Esophagus muscularis mucosa (tissue), 4 donors: Measurements from ENCODE around the gene ARFRP1. TPM values are rescaled to one million over a fixed set of nuclear protein-coding genes. Genes with fewer than 3 reads are reported as not detected.

Source experiments
- DNase-seq: peaks from one replicate; pipeline ENCODE4 v3.0.0-alpha.2; 2017; ENCODE audit errors: extremely low spot score
- H3K27ac ChIP-seq, 4 donors: fragments of 200-600 bp; sonication (generic); replicated peaks in 1 of 4; 1 replicate in 3 of 4; 2 replicates in 1 of 4; pipeline ENCODE4 v1.5.1; 2016 to 2019; ENCODE audit warnings: mild to moderate bottlenecking in 1 of 4
- H3K27me3 ChIP-seq, 4 donors: fragments of 200-600 bp; sonication (generic); one replicate each; pipeline versions ENCODE4 v1.5.1 to v1.6.0; 2016 to 2019
- H3K36me3 ChIP-seq, 4 donors: fragments of 200-600 bp; sonication (generic); one replicate each; pipeline ENCODE4 v1.5.1; 2016 to 2019
- H3K4me1 ChIP-seq, 4 donors: fragments of 200-600 bp; sonication (generic); one replicate each; pipeline ENCODE4 v1.5.1; 2016 to 2019
- H3K4me3 ChIP-seq, 4 donors: fragments of 200-600 bp; sonication (generic); 1 replicate in 2 of 4; 2 replicates in 2 of 4; pipeline ENCODE4 v1.5.1; 2016 to 2019; ENCODE audit warnings: mild to moderate bottlenecking in 4 of 4, moderate library complexity in 1 of 4
- H3K9me3 ChIP-seq, 4 donors: fragments of 200-600 bp; sonication (generic); 1 replicate in 3 of 4; 2 replicates in 1 of 4; pipeline ENCODE4 v1.5.1; 2016 to 2019
- EP300 ChIP-seq: sonication (generic); formaldehyde crosslinking; IDR thresholded peaks from one replicate; pipeline ENCODE4 v1.6.1; 2017; ENCODE audit warnings: antibody characterized with exemption
- POLR2A ChIP-seq: fragments of 450-650 bp; IDR thresholded peaks from one replicate; pipeline ENCODE4 v1.6.1; 2017; ENCODE audit warnings: antibody characterized with exemption, moderate library complexity, mild to moderate bottlenecking, low read depth
- POLR2AphosphoS5 ChIP-seq, 2 donors: sonication (generic); formaldehyde crosslinking; IDR thresholded peaks; one replicate each; pipeline ENCODE4 v1.6.1; 2017; ENCODE audit warnings: antibody characterized with exemption in 2 of 2
- WGBS: methylation state at CpG from one replicate; pipeline ENCODE4 v1.1.5; 2018; 5-methylcytosine and 5-hydroxymethylcytosine counted together
- intact Hi-C: fragments of 100-400 bp; cut with DNase I; formaldehyde crosslinking; loops from one replicate; pipeline ENCODE4 v1.15.1; 2023
- total RNA-seq, 4 donors: library from RNA; depleted of rRNA; stranded (reverse); fragments of >200 nt; gene quantifications; one replicate each; pipeline versions ENCODE4 v1.1.0 to v1.2.1, GENCODE V29; 2016
- TF ChIP-seq, protein P1 (sequence below), 3 experiments: fragments of 200-600 bp in 2 of 3; fragments of 450-650 bp in 1 of 3; sonication (generic) in 2 of 3; IDR thresholded peaks; one replicate each; pipeline ENCODE4 v1.5.1; 2017 to 2019; ENCODE audit warnings: antibody characterized with exemption in 3 of 3, mild to moderate bottlenecking in 2 of 3, moderate library complexity in 1 of 3

Gene ARFRP1
- total RNA-seq, 4 donors from 2014 or later, result 34.1 to 46.5 (median 44.6) TPM

DNA sequence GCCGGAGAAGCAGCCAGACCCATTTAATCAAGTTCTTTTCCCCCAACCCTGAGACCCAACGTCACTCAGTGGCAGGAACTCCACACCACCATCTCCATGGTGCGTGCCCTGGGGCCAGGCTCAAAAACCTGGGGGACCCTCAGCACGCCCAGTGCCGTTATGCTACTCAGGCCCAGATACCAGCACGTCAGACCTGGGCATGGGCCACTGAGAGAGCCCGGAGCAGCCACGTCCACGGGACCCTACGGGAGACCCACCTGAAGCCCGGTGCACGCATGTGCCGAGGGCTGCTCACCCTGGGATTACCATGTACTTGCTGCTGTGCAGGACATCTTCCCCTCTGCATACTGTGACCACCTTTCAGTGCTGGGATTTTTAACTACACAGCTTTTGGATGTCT lies 45.6 kb upstream of the ARFRP1 start:
- Histone ChIP-seq H3K27me3 (no peaks in the 10 kb centered on the region), H3K27ac (no peak overlapping the region), H3K4me1 (no peaks in the 10 kb centered on the region), H3K9me3 (no peaks in the 10 kb centered on the region), H3K4me3 (no peak overlapping the region), H3K36me3 (peaks cover 0 to 56% (median 11%) of the 10 kb centered on the region in 4 donors)
- no peak for TF ChIP-seq EP300
- no peak for TF ChIP-seq POLR2A
- TF ChIP-seq, protein P1, sequence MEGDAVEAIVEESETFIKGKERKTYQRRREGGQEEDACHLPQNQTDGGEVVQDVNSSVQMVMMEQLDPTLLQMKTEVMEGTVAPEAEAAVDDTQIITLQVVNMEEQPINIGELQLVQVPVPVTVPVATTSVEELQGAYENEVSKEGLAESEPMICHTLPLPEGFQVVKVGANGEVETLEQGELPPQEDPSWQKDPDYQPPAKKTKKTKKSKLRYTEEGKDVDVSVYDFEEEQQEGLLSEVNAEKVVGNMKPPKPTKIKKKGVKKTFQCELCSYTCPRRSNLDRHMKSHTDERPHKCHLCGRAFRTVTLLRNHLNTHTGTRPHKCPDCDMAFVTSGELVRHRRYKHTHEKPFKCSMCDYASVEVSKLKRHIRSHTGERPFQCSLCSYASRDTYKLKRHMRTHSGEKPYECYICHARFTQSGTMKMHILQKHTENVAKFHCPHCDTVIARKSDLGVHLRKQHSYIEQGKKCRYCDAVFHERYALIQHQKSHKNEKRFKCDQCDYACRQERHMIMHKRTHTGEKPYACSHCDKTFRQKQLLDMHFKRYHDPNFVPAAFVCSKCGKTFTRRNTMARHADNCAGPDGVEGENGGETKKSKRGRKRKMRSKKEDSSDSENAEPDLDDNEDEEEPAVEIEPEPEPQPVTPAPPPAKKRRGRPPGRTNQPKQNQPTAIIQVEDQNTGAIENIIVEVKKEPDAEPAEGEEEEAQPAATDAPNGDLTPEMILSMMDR (IDR thresholded peaks at IDR 0.05), result no peak
- intact Hi-C loops, result no loop called here
- DNase-seq, result no peak
- 86% methylated on average over 7 of the region's 13 CpGs for WGBS

DNA sequence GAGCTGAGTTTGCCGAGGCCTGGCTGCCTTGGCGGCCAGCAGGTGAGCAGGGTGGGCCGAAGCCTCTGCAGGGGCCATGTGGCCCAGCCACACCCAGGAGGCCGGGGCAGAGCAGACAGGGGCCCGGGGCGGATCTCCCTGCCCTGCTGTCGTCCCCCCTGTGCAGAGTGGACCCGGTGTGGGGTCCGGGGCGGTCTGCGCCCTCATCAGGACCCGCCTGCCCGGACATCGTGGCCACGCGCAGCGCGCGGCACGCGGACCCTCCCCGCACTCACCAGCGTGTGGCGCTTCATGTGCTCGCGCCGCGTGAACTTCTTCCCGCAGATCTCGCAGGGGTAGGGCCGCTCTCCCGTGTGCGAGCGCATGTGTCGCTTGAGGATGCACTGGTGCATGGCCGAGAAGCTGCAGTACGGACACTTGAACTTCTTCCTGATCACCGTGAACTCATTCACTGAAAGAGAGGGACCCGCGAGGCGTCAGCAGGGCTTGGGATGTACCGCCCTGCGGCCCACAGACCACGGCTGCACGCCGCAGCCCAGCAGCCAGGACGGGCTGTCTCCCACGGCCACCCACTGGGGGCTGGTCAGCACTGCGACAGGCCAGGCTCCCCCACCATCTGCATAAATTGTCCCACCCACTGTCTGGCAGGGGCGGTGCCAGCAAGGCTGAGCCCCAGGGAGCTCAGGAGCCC lies 44.8 kb upstream of the ARFRP1 start:
- TF ChIP-seq, protein P1 (IDR thresholded peaks at IDR 0.05), result no peak
- TF ChIP-seq POLR2A (no peak), EP300 (no peak), POLR2AphosphoS5 (IDR thresholded peaks at IDR 0.05) (no peak)
- 91% methylated on average over 44 of the region's 50 CpGs for WGBS
- Histone ChIP-seq H3K4me1 (peaks cover 0 to 3% (median 0%) of the 10 kb centered on the region in 4 donors), H3K4me3 (no peak overlapping the region), H3K36me3 (peaks cover 0 to 63% (median 16%) of the 10 kb centered on the region in 4 donors), H3K27me3 (no peaks in the 10 kb centered on the region), H3K27ac (no peak overlapping the region), H3K9me3 (no peaks in the 10 kb centered on the region)
- DNase-seq, result no peak
- intact Hi-C loops, result no loop called here

DNA sequence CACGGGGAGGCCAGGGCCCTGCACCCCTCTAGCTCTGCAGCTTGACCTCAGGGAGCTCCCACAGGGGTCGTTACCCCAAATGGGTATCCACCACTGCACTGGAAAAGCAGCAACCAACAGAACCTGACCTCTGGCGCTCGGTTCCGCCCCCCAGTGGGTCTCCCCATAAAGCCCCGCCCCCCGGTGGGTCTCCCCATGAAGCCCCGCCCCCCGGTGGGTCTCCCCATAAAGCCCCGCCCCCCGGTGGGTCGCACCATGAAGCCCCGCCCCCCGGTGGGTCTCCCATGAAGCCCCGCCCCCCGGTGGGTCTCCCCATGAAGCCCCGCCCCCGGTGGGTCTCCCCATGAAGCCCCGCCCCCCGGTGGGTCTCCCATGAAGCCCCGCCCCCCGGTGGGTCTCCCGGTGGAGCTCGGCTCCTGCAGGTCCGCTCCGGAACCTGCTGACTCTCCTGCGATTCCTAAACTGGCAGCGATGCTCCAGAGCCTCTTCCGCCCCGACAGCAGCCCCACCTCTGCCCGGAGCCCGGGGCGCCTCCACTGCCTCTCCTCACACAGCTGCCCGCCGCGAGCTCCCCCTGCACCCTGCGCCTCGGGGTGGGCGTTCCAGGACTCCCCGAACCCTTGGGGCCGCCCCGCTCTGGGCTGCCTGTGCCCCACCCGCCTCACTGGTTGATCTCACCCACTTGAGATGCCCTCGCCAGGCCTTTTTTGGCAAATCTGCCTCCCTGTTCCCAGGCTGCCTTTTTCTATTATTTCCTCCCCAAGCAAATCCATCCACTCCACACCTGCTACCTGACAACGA lies 43.9 kb upstream of the ARFRP1 start:
- no peaks in the 10 kb centered on the region for H3K27me3 ChIP-seq
- H3K4me3 ChIP-seq, result no peak overlapping the region
- no peak for DNase-seq
- TF ChIP-seq EP300 (no peak), POLR2A (no peak), POLR2AphosphoS5 (IDR thresholded peaks at IDR 0.05) (no peak)
- TF ChIP-seq, protein P1 (IDR thresholded peaks at IDR 0.05), result no peak
- intact Hi-C loops, result no loop called here
- H3K4me1 ChIP-seq, result peaks cover 0 to 3% (median 0%) of the 10 kb centered on the region in 4 donors
- 92% methylated on average over 14 of the region's 45 CpGs for WGBS
- no peaks in the 10 kb centered on the region for H3K9me3 ChIP-seq
- peaks cover 0 to 64% (median 20%) of the 10 kb centered on the region in 4 donors for H3K36me3 ChIP-seq
- no peak overlapping the region for H3K27ac ChIP-seq

DNA sequence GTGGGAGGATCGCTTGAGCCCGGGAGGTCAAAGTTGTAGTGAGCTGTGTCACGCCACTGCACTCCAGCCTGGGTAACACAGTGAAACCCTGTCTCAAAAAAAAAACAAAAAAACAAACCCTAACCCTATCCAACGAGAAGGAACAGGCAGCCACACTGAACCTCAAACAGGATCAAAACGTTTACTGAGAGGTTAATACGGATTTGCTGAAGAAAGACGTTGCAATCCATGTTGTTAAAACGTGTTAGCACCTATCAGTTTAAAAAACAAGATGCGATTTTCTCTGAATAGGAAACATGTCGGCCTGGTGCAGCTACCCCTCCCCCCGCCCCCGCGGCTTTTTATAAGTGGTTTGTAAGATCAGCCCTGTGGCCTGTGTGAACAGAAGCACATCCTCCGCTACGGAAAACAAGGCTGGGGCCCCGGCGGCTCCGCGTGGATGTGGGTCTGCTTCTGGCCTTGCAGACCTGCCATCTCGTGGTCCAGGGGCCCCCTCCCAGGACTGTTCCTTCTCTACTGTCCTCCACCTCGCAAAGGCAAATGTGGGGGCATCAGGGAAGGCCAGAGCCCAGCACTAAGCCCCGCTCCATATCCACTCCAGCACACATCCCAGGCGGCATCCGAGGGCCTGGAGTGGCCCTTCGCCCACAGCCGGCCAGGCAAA lies 43.2 kb upstream of the ARFRP1 start:
- intact Hi-C loops, result no loop called here
- Histone ChIP-seq H3K27ac (no peak overlapping the region), H3K4me3 (no peak overlapping the region), H3K9me3 (no peaks in the 10 kb centered on the region), H3K36me3 (peaks cover 0 to 64% (median 27%) of the 10 kb centered on the region in 4 donors), H3K27me3 (no peaks in the 10 kb centered on the region), H3K4me1 (peaks cover 0 to 3% (median 0%) of the 10 kb centered on the region in 4 donors)
- DNase-seq, result no peak
- TF ChIP-seq POLR2AphosphoS5 (IDR thresholded peaks at IDR 0.05) (no peak), EP300 (no peak), POLR2A (no peak)
- TF ChIP-seq, protein P1 (IDR thresholded peaks at IDR 0.05), result no peak
- whole genome bisulfite sequencing, result 77% methylated on average over 26 of the region's 26 CpGs
